ENCODE measurements around the gene THUMPD2.
"Not testable (repeated sequence)": the region's sequence is repeated elsewhere in the genome, so short reads cannot be mapped to it uniquely, and the experiment has no call there.

Gene THUMPD2, protein sequence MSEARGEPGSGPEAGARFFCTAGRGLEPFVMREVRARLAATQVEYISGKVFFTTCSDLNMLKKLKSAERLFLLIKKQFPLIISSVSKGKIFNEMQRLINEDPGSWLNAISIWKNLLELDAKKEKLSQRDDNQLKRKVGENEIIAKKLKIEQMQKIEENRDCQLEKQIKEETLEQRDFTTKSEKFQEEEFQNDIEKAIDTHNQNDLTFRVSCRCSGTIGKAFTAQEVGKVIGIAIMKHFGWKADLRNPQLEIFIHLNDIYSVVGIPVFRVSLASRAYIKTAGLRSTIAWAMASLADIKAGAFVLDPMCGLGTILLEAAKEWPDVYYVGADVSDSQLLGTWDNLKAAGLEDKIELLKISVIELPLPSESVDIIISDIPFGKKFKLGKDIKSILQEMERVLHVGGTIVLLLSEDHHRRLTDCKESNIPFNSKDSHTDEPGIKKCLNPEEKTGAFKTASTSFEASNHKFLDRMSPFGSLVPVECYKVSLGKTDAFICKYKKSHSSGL

DNA sequence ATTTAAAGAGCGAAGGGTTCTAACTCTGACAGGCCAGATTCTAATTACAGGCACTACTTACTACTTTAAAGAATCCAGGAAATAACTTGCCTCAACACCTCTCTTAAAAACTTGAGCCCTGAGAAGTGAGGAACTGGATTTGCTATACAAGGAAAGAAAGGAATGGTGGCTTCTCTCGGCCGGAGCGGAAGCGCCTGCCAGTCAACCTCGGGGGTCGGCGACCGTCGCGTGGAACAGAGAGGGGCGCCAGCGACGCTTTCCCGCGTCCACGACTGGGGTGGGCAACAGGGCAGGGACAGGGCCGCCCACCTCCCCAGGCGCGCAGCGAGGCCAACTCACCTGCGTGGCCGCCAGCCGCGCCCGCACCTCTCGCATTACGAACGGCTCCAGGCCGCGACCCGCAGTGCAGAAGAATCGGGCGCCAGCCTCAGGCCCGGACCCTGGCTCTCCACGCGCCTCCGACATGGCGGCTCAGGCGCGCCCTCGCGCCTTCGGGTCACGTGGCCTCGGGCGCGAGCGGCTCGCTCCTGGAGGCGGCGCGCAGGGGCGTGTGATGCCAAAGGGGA lies at the start of gene THUMPD2:
TSS of gene THUMPD2 (minus strand) at position 484 of the 566 bp plus-strand sequence. CDS start at position 465, 19 bp downstream.
- peak; percentile 50 for DNase-seq (ENCODE audit: low read depth)

DNA sequence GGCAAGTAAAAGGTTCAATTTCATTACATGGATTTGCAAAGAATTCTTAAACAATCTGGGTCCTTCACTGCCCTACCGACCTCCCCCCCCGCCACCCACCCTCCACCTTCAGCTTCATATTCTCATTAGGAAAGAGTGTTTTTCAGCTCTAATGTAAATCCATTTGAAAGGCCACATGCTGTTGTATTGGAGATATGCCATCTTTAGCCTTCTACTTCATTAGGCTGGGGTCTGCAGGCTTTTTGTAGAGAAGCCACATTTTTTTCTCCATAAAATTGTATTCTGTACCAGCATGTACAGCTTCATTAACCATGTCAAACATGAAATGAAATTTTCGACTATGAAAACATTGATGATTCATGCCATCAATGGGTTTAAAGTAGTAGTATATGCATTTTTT lies 42.8 kb upstream of the THUMPD2 start:
- no peak for DNase-seq (ENCODE audit: low read depth)

DNA sequence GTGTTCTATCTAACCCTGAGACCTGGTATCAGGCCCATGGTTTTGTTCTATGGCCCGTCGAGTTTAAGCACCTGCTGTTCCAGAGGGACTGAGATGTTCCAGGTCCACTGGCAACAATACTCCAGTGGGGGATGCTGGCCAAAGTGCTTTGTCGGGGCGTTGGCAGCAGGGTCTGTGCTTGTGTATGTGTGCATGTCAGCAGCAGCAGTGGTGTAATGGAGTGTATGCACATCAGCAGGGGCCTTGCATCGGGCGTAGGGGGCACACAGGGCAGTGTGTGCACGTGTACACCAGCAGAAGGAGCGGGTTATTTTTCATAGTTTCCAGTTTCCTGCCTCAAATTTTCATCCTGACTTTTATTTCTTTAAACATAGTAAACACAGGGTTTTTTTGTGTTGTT lies 37.8 kb upstream of the THUMPD2 start:
- DNase-seq (ENCODE audit: low read depth) = no peak

DNA sequence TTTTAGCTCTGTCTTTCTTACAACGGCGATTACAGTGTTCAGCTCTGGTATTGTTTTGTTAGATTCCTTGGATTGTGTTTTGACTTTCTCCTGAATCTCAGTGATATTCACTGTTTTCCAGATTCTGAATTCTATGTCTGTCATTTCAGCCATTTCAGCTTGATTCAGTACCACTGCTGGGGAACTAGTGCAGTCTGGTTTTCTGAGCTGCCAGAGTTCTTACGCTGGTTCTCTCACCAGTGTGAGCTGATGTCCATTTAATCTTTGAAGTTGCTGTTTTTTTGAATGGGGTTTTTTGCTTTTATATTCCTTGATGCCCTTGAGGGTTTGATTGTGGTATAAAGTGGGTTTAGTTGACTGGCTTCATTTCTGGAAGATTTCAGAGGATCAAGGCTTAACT lies 37.4 kb upstream of the THUMPD2 start:
- DNase-seq (ENCODE audit: low read depth) = no peak

DNA sequence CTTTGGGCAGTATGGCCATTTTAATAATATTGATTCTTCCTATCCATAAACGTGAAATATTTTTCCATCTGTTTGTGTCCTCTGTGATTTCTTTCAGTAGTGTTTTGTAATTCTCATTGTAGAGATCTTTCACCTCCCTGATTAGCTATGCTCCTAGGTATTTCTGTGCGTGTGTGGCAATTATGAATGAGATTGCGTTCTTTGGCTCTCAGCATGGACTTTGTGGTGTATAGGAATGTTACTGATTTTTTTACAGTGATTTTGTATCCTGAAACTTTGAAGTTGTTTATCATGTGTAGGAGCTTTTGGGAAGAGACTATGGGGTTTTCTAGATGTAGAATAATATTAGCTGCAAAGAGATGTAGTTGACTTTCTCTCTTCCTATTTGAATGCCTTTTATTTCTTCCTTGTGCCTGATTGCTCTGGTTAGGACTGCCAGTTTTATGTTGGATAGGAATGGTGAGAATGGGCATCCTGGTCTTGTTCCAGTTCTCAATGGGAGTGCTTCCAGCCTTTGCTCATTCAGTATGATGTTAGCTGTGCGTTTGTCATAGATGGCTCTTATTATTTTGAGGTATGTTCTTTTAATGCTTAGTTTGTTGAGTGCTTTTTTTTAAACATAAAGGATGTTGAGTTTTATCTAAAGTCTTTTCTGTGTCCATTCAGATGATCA lies 27.0 kb upstream of the THUMPD2 start:
- DNase-seq (ENCODE audit: low read depth) = no peak

DNA sequence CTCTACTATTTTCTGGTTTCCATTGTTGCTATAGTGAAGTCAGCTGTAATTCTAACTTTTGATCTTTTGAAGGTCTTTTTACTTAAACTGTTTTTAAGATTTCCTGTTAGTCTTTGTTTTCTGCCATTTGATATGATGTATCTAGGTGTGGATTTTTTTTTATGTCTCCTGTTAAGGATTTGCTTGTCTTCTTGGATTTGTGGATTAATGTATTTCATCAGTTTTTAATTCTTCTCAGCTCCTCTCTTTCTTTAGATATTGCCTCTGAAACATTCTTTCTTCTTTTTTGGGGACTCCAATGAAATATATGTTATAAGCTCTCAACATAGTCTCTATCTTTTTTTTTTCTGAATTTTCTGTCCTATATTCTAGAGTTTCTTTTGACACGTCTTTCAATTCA lies 24.8 kb upstream of the THUMPD2 start:
- no peak for DNase-seq (ENCODE audit: low read depth)

DNA sequence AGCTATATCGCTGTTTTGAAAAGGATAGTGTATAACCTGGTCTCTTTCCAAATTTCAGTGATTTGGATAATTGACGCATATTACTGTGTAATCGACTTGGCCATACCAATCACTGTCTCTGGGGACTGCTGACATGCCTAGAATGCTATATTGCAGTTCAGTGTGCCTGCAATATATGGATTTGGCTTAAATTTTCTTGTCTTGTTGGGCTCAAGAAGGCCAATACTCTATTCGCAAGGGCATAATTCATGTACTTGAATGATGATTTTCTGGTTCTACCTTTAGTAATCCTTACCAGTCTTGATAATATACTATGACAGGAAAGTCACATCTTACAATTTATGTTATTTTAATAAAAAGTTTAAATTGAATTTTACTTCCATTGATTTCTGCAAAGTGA lies 21.7 kb upstream of the THUMPD2 start:
- no peak for DNase-seq (ENCODE audit: low read depth)

DNA sequence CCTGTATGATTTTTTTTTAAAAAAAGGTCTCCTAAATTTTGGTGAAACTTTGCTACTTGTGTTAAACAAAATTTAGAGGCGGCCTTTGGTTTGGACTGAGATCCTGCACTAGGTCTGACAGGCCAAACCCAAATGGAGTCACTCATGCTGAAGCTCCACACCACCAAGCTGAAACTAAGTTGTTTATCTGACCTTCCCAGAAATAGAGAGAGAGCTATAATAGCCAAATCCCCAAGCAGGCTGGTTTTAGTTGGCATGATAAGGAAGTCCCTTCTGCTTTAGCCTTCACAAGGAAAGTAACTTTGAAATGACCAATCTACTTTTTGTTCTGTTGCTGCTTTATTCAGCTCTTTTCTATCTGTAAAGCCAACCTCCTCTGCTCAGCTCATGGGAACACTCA lies 17.1 kb upstream of the THUMPD2 start:
- DNase-seq (ENCODE audit: low read depth) = no peak

DNA sequence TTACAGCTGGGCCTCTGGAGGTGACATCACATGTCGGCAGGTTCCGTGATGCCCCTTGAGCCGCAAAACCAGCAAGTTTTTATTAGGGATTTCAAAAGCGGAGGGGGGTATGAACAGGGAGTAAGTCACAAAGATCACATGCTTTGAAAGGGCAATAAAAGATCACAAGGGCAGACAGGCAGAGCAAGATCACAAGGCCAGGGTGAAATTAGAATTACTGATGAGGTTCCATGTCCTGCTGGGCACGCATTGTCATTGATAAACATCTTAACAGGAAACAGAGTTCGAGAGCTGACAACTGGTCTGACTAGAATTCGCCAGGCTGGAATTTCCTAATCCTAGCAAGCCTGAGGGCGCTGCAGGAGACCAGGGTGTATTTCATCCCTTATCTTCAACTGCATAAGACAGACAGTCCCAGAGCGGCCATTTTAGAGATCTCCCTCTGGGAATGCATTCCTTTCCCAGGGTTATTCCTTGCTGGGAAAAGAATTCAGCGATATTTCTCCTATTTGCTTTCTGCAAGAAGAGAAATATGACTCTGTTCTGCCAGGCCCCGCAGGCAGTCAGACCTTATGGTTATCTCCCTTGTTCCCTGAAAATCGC lies 11.3 kb upstream of the THUMPD2 start:
- DNase-seq (ENCODE audit: low read depth) = not testable (repeated sequence)

DNA sequence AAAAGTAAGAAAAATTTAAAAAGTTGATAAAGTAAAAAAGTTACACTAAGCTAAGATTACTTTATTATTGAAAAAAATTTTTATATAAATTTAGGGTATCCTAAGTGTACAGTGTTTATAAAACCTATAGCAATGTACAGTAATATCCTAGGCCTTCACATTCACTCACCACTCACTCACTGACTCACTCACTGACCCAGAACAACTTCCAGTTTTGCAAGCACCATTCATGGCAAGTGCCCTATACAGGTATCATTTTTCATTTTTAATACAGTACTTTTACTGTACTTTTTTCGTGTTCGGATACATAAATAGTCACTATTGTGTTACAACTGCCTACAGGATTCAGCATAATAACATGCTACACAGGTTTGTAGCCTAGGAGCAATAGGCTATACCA lies 8.9 kb upstream of the THUMPD2 start:
- DNase-seq (ENCODE audit: low read depth) = no peak

DNA sequence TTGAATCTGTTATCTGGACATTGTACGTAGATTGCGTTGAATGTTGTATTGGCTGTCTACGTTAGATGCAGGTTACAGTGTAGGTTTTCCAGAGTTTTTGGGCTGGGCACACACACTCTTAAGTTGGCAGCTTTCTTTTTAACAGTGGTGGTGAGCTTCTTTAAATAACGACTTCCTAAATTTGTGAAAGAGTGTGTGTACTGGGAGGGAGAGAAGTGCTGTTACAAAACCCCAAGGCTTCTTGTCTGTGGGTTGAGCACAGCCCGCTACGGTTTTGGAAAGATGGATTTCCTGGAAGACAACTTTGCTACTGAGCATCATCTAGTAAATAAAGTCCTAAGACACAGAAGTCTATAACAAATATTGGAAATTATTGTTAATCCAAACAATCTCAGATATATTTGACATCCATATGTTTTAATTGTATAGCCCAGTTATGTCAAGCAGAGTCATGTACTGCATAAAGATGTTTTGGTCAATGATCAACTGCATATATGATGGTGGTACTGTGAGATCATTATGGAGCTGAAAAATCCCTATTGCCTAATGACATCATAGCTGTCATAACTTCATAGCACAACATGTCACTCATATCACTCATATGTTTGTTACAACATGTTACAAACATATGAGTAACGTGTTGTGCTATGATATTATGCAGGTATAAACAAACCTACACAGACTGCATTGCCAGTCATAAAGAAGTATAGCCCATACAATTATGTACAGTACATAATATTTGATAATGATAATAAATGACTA lies 7.9 kb upstream of the THUMPD2 start:
- DNase-seq (ENCODE audit: low read depth) = no peak

DNA sequence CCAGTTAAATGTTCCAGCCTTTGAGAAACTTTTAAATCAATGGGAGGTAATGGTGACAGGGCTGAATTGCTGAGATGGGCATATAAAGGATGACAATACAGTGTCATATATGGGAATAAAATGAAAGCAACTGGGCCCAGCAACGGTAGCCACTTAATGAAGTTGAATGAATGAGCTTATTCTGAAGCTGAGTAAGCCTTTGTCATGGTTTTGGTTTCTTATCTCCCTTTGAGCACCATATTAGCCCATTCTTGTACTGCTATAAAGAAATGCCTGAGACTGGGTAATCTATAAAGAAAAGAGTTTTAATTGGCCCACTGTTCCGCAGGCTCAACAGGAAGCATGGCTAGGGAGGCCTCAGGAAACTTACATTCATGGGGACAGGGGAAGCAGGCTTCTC lies 3.5 kb upstream of the THUMPD2 start:
- no peak for DNase-seq (ENCODE audit: low read depth)

DNA sequence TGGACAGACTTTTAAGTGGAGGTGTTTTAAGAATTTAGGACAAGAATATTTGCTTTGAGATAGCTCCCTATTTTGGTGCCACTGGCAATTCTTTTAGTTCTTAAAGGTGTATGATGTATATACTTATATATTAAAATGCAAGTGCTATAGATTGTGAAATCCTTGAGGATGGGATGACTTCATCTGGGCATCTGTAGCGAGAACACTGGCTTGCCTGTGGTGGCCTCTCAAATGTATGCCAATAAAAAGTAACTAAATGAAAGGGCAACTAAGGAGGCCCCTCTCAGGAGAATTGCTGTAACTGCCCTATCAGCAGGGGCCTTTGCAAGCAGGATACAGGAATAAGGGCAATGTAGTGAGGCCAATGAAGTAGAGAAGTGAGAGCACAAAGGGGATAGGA lies 2.6 kb upstream of the THUMPD2 start:
- DNase-seq (ENCODE audit: low read depth) = no peak

DNA sequence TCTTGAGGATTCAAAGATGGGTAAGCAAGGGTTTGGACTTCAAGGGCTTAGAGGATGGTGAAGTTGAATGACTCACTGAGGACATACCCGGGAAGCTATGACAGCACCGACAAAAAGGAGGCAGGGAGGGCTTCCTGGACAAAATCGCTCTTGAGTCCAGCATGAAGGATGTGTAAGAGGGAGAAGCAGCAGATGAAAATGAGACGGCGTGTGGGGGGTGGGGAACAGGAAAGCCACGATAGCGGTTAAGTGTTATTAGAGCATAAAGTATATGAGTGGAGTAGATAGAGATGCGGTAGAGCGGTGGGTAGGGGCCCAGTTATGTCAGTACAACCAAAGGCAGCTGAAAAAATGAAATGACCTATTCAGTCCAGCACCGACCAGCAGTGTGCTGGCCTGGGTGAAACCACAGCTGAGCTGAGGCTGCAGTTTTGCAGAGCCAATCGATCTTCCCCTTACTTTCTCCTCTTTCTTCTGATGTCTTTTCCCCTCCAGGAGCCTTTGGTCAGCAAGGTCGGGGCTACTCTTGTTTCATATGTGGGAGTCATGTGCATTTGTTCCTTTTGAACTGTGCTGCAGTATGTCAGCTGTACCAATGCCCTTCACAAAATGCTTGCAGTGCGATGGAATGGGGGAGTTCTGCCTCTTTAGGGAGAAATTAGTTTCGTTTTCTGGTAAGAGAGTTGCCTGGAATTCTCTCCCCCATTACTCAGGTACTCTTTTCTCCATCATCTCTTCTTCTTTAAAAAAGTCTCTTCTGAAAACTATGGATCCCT lies 2.0 kb upstream of the THUMPD2 start:
- no peak for DNase-seq (ENCODE audit: low read depth)

DNA sequence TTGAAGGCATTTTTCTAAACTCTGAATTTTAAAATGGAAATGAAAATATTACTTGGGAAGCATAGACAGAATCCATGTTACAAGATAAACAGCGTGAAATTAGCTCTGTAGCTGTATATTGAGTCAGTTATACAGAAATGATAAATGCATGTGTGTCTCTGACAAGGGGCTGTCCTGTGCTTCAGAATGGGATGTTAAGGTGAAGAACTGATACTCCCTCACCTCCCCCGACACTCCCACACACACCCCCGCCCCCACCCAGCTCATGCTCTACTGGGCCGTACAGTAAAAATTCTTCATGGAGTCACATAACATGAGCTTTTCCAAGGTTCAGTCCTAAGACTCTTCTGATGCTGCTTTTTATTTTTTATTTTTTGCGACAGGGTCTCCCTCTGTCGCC lies 869 bp upstream of the THUMPD2 start:
- DNase-seq (ENCODE audit: low read depth) = no peak

DNA sequence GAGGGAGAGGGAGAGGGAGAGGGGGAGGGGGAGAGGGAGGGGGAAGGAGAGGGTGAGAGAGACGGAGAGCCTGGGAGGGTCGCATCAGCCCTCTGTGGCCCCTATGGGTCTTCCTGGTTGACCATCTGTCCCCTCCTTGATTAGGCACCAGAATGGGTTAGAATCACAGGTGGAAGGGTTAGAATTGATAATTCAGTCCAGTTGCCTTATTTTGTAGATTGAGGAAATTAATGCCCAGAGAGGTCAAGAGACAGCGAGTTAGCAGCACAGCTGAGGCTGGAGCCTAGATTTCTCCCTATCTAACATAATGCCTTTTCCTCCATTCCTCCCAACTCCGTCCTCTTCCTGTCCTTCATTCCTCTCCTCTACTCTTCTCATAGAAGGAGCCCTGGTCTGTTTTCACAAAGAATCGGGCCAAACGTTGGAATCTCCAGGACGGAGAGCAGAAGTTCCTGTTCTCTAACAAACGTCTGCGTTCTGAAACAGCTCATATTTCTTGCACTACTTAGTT lies 338 bp upstream of the THUMPD2 start:
- no peak for DNase-seq (ENCODE audit: low read depth)

DNA sequence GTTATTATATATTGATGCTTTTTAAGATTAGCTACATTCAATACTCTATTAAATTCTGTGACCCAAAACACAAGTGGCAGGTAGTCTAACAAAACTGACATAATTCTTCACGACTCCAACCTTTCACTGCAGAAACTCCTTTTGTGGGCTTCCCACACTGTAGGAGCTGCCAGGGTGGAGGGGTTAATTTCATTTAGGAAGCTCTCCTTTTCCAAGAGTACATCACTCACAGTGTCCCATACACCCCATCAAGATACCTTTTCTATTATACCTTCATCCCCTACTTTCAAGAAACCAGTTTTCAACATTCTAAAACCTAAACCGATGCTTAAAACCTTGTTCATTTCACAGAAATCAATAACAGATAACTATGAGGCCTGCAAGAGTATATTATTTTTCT lies 825 bp downstream of the THUMPD2 start:
- no peak for DNase-seq (ENCODE audit: low read depth)

DNA sequence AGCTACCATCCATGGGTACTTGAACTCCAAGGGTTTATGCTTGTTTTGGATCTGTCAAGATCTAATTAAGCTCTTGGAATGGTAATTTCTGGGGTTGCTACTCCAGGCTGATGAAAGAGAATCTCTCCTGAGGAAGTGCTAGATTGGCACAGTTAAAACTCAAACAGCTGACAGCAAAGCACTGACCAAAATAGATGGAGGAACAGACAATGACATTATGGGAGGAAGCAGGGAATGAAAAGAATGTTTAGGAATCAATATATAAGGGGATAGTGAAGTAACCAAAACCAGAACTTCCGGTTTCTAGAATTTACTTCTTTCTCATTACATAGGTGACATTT lies 6.3 kb downstream of the THUMPD2 start:
- no peak for DNase-seq (ENCODE audit: low read depth)

DNA sequence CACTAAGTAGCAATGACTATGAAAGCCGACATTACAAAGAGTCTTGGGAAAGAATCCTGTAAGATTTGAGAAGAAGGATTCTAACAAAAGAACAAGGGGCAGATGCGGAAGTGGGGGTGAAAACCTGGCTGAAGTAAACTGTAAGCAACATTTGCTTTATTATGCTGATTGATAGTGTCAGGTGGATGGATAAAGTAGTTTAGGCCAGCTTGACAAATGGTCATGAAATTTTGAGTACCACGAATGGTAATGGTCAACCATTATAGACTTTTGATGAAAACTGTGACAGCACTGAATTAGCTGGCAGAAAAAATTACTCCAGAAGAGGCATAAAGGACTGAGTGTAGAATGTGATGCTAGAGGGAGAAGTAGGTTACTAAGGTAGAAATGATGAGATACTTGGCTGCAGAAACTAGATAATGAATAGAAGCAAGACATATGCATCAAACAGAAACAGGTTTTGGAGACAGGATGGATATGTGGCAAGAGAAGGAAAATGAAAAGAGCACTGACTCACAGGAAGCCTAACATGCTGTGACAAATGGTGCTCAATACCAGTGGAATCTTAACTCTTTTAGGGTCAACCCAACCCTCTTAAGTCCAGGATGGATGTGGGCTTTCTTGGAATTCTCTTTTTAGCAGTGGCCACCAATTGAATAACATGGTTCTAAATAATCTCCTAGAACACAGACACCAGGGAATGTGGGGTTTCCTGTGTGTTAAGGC lies 6.8 kb downstream of the THUMPD2 start:
- DNase-seq (ENCODE audit: low read depth) = no peak

DNA sequence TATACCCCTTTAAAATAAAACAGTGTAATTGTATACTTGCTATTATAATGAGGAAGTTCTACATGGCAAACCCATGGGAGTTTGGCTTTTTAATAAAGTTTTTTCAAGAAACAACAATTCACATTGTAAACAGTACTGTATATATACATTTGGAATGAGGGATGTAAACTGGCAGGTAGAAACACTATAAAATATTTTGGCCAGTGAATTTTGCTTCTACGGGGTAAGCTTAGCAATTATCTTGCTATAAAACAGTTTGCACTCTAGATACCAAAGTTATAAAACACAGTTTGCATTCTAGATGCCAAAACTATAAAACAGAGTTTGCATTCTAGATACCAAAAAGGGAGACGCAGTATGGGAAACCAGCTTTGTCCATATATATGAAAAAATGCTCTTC lies 16.6 kb downstream of the THUMPD2 start:
- no peak for DNase-seq (ENCODE audit: low read depth)
